Adipocyte (in vitro differentiated cells): ENCODE results near the gene PEAR1.

Experiments used
- DNase-seq: peaks from one replicate; pipeline ENCODE4 v3.0.0-alpha.2; 2015; ENCODE audit warnings: low read depth
- H3K27me3 ChIP-seq: replicated peaks from 2 replicates; pipeline ENCODE4 v1.7.0; 2013; ENCODE audit warnings: mild to moderate bottlenecking, low read length, moderate library complexity; ENCODE audit not compliant: control insufficient read depth, insufficient read depth
- H3K36me3 ChIP-seq: 2 replicates; pipeline ENCODE4 v1.7.0; 2013; ENCODE audit warnings: low read length, mild to moderate bottlenecking, moderate library complexity; ENCODE audit not compliant: control insufficient read depth, insufficient read depth, severe bottlenecking
- H3K4me1 ChIP-seq: 2 replicates; pipeline ENCODE4 v1.7.0; 2013; ENCODE audit warnings: mild to moderate bottlenecking, low read length, moderate library complexity; ENCODE audit not compliant: control insufficient read depth, insufficient read depth
- H3K4me3 ChIP-seq: 2 replicates; pipeline ENCODE4 v1.7.0; 2013; ENCODE audit warnings: mild to moderate bottlenecking, low read length, moderate library complexity
- H3K9ac ChIP-seq: 2 replicates; pipeline ENCODE4 v1.7.0; 2013; ENCODE audit warnings: mild to moderate bottlenecking, low read length, moderate library complexity
- H3K9me3 ChIP-seq: 2 replicates; pipeline ENCODE4 v1.7.0; 2013; ENCODE audit warnings: mild to moderate bottlenecking, low read length, moderate library complexity; ENCODE audit not compliant: control insufficient read depth

PEAR1 gene

GRCh38 chr1:156884560-156885184 is 8.8 kb upstream of the PEAR1 start:
- Histone ChIP-seq H3K27me3 (peaks cover 38% of the 10 kb centered on the region), H3K9ac (no peak overlapping the region), H3K4me3 (no peak overlapping the region), H3K4me1 (peaks cover 10% of the 10 kb centered on the region), H3K36me3 (no peaks in the 10 kb centered on the region), H3K9me3 (no peaks in the 10 kb centered on the region)
- no peak for DNase-seq

- H3K36me3 ChIP-seq = no peaks in the 10 kb centered on the region
- no peak overlapping the region for H3K4me3 ChIP-seq
- peaks cover 10% of the 10 kb centered on the region for H3K4me1 ChIP-seq
- H3K27me3 ChIP-seq = peaks cover 36% of the 10 kb centered on the region
- H3K9ac ChIP-seq = no peak overlapping the region
- DNase-seq = peak; percentile 16
- no peaks in the 10 kb centered on the region for H3K9me3 ChIP-seq
Measured at GRCh38 chr1:156885314-156885713, 8.2 kb upstream of the PEAR1 start.

- H3K4me1 ChIP-seq = peaks cover 10% of the 10 kb centered on the region
- no peaks in the 10 kb centered on the region for H3K36me3 ChIP-seq
- no peak overlapping the region for H3K4me3 ChIP-seq
- DNase-seq = no peak
- H3K9me3 ChIP-seq = no peaks in the 10 kb centered on the region
- no peak overlapping the region for H3K9ac ChIP-seq
- H3K27me3 ChIP-seq = peaks cover 30% of the 10 kb centered on the region
Measured at GRCh38 chr1:156885880-156886355, 7.6 kb upstream of the PEAR1 start.

GRCh38 chr1:156886583-156887281 is 6.8 kb upstream of the PEAR1 start:
- peaks cover 10% of the 10 kb centered on the region for H3K4me1 ChIP-seq
- H3K27me3 ChIP-seq = peaks cover 22% of the 10 kb centered on the region
- DNase-seq = no peak
- no peaks in the 10 kb centered on the region for H3K9me3 ChIP-seq
- no peak overlapping the region for H3K9ac ChIP-seq
- no peaks in the 10 kb centered on the region for H3K36me3 ChIP-seq
- no peak overlapping the region for H3K4me3 ChIP-seq

- H3K36me3 ChIP-seq = no peaks in the 10 kb centered on the region
- no peak overlapping the region for H3K4me3 ChIP-seq
- peaks cover 16% of the 10 kb centered on the region for H3K27me3 ChIP-seq
- H3K9me3 ChIP-seq = no peaks in the 10 kb centered on the region
- no peak overlapping the region for H3K9ac ChIP-seq
- DNase-seq = no peak
- H3K4me1 ChIP-seq = peaks cover 14% of the 10 kb centered on the region
Measured at GRCh38 chr1:156887317-156887716, 6.2 kb upstream of the PEAR1 start.

- H3K4me1 ChIP-seq = peaks cover 18% of the 10 kb centered on the region
- DNase-seq = no peak
- H3K9me3 ChIP-seq = no peaks in the 10 kb centered on the region
- H3K4me3 ChIP-seq = no peak overlapping the region
- peaks cover 12% of the 10 kb centered on the region for H3K27me3 ChIP-seq
- H3K9ac ChIP-seq = no peak overlapping the region
- no peaks in the 10 kb centered on the region for H3K36me3 ChIP-seq
Measured at GRCh38 chr1:156887734-156888133, 5.8 kb upstream of the PEAR1 start.

GRCh38 chr1:156889802-156890580 is 3.5 kb upstream of the PEAR1 start:
- peak; percentile 95 for DNase-seq
- Histone ChIP-seq H3K9ac (no peak overlapping the region), H3K36me3 (no peaks in the 10 kb centered on the region), H3K4me1 (peaks cover 31% of the 10 kb centered on the region), H3K9me3 (no peaks in the 10 kb centered on the region), H3K27me3 (peaks cover 4% of the 10 kb centered on the region), H3K4me3 (no peak overlapping the region)

GRCh38 chr1:156892190-156893047 is 1.1 kb upstream of the PEAR1 start:
- peak overlapping the region; percentile 49 for H3K4me3 ChIP-seq
- peak overlapping the region; percentile 73 for H3K9ac ChIP-seq
- H3K27me3 ChIP-seq = peaks cover 4% of the 10 kb centered on the region

GRCh38 chr1:156894001-156894400 is 483 bp downstream of the PEAR1 start:
- H3K27me3 ChIP-seq = no peaks in the 10 kb centered on the region
- H3K36me3 ChIP-seq = no peaks in the 10 kb centered on the region
- peak overlapping the region; percentile 77 for H3K9ac ChIP-seq
- H3K4me3 ChIP-seq = peak overlapping the region; percentile 79
- peaks cover 63% of the 10 kb centered on the region for H3K4me1 ChIP-seq
- peak; percentile 19 for DNase-seq
- no peaks in the 10 kb centered on the region for H3K9me3 ChIP-seq

More at GRCh38 chr1:156892190-156893047, 1.1 kb upstream of the PEAR1 start:
- Histone ChIP-seq H3K4me1 (peaks cover 49% of the 10 kb centered on the region), H3K36me3 (no peaks in the 10 kb centered on the region), H3K9me3 (no peaks in the 10 kb centered on the region)
- DNase-seq = peak; percentile 97

GRCh38 chr1:156894711-156895454 is 1.4 kb downstream of the PEAR1 start:
- no peaks in the 10 kb centered on the region for H3K9me3 ChIP-seq
- H3K4me3 ChIP-seq = peak overlapping the region; percentile 79
- H3K36me3 ChIP-seq = no peaks in the 10 kb centered on the region
- H3K9ac ChIP-seq = peak overlapping the region; percentile 77
- peak; percentile 40 for DNase-seq
- H3K4me1 ChIP-seq = peaks cover 63% of the 10 kb centered on the region
- no peaks in the 10 kb centered on the region for H3K27me3 ChIP-seq
